ENCODE data around the gene PCDH9. TPM values are rescaled to one million over a fixed set of nuclear protein-coding genes. Genes with fewer than 3 reads are reported as not detected.
A peak's percentile ranks its signal among the peaks of the same experiment; 100 is the strongest.

Gene PCDH9
- total RNA-seq, 1 donor from 2014 or later: 13.9 TPM

- no peak for DNase-seq (ENCODE audit: low read depth)
Observed at GRCh38 chr13:66546534-66547379, 683.4 kb downstream of the PCDH9 start.

- no peak for DNase-seq (ENCODE audit: low read depth)
Observed at GRCh38 chr13:66543780-66544179, 686.4 kb downstream of the PCDH9 start.

- DNase-seq (ENCODE audit: low read depth): no peak
Observed at GRCh38 chr13:66537417-66537816, 692.7 kb downstream of the PCDH9 start.

- no peak for DNase-seq (ENCODE audit: low read depth)
Observed at GRCh38 chr13:66536746-66537145, 693.4 kb downstream of the PCDH9 start.

- DNase-seq (ENCODE audit: low read depth): no peak
Observed at GRCh38 chr13:66534561-66534960, 695.6 kb downstream of the PCDH9 start.

- DNase-seq (ENCODE audit: low read depth): no peak
Observed at GRCh38 chr13:66532845-66533244, 697.3 kb downstream of the PCDH9 start.

- DNase-seq (ENCODE audit: low read depth): peak; percentile 56
Observed at GRCh38 chr13:66532146-66532545, 698.0 kb downstream of the PCDH9 start.

GRCh38 chr13:66530686-66531085, 699.5 kb downstream of the PCDH9 start:
- DNase-seq (ENCODE audit: low read depth): no peak

- DNase-seq (ENCODE audit: low read depth): no peak
Observed at GRCh38 chr13:66530158-66530557, 700.0 kb downstream of the PCDH9 start.

GRCh38 chr13:66528944-66529576, 701.1 kb downstream of the PCDH9 start:
- no peak for DNase-seq (ENCODE audit: low read depth)

- no peak for DNase-seq (ENCODE audit: low read depth)
Observed at GRCh38 chr13:66528180-66528579, 702.0 kb downstream of the PCDH9 start.

GRCh38 chr13:66520511-66521355, 709.4 kb downstream of the PCDH9 start:
- no peak for DNase-seq (ENCODE audit: low read depth)

GRCh38 chr13:66519259-66519658, 710.9 kb downstream of the PCDH9 start:
- DNase-seq (ENCODE audit: low read depth): no peak

GRCh38 chr13:66518068-66518467, 712.1 kb downstream of the PCDH9 start:
- no peak for DNase-seq (ENCODE audit: low read depth)

- peak; percentile 51 for DNase-seq (ENCODE audit: low read depth)
Observed at GRCh38 chr13:66513728-66514127, 716.4 kb downstream of the PCDH9 start.

- DNase-seq (ENCODE audit: low read depth): no peak
Observed at GRCh38 chr13:66509175-66509574, 721.0 kb downstream of the PCDH9 start.

- DNase-seq (ENCODE audit: low read depth): no peak
Observed at GRCh38 chr13:66508153-66508909, 721.8 kb downstream of the PCDH9 start.

GRCh38 chr13:66506979-66507378, 723.2 kb downstream of the PCDH9 start:
- DNase-seq (ENCODE audit: low read depth): peak; percentile 40

- no peak for DNase-seq (ENCODE audit: low read depth)
Observed at GRCh38 chr13:66506051-66506777, 723.9 kb downstream of the PCDH9 start.

- peak; percentile 64 for DNase-seq (ENCODE audit: low read depth)
Observed at GRCh38 chr13:66503890-66504289, 726.2 kb downstream of the PCDH9 start.

Measured in myocyte (in vitro differentiated cells).